NT2/D1 (cell line): ENCODE results near the gene UTP14C.

Experiments used
- SUZ12 ChIP-seq: IDR thresholded peaks from 2 replicates; pipeline ENCODE4 v1.6.1; 2011; ENCODE audit not compliant: insufficient read length, insufficient read depth; ENCODE audit errors: extremely low read depth
- ZNF274 ChIP-seq: IDR thresholded peaks from 2 replicates; pipeline ENCODE4 v1.6.1; 2011; ENCODE audit warnings: mild to moderate bottlenecking, low read depth, low read length

GRCh38 chr13:52009946-52010345 is 14.5 kb upstream of the UTP14C start:
- TF ChIP-seq ZNF274 (no peak), SUZ12 (no peak)
